Testis (tissue), 3 donors: ENCODE measurements around the gene RNF114. TPM values are rescaled to one million over a fixed set of nuclear protein-coding genes. Genes with fewer than 3 reads are reported as not detected.

Experiments used
- DNase-seq: peaks from one replicate; pipeline ENCODE4 v3.0.0-alpha.2; 2019
- H3K27ac ChIP-seq, 2 donors: fragments of 200-600 bp; sonication (generic); one replicate each; pipeline ENCODE4 v1.5.1; 2019
- H3K27me3 ChIP-seq: fragments of 200-600 bp; sonication (generic); one replicate; pipeline ENCODE4 v1.5.1; 2019
- H3K36me3 ChIP-seq: fragments of 200-600 bp; sonication (generic); one replicate; pipeline ENCODE4 v1.5.1; 2017; ENCODE audit warnings: low read depth; ENCODE audit errors: missing control alignments
- H3K4me1 ChIP-seq: fragments of 200-600 bp; sonication (generic); one replicate; pipeline ENCODE4 v1.5.1; 2019
- H3K4me3 ChIP-seq, 2 donors: fragments of 200-600 bp; sonication (generic); one replicate each; pipeline ENCODE4 v1.5.1; 2017 to 2019
- H3K9me3 ChIP-seq: fragments of 200-600 bp; sonication (generic); one replicate; pipeline ENCODE4 v1.5.1; 2017
- CTCF ChIP-seq, 3 experiments: fragments of 450-650 bp in 2 of 3; fragments of 200-600 bp in 1 of 3; sonication (generic) in 1 of 3; IDR thresholded peaks; one replicate each; pipeline ENCODE4 v1.5.1; 2016 to 2019; ENCODE audit warnings: antibody characterized with exemption in 3 of 3, mild to moderate bottlenecking in 2 of 3, moderate library complexity in 1 of 3
- POLR2A ChIP-seq: fragments of 450-650 bp; IDR thresholded peaks from one replicate; pipeline ENCODE4 v1.6.1; 2017; ENCODE audit warnings: antibody characterized with exemption, mild to moderate bottlenecking, moderate library complexity
- WGBS, 2 donors: methylation state at CpG; one replicate each; pipeline ENCODE4 v1.1.5; 2018; 5-methylcytosine and 5-hydroxymethylcytosine counted together
- intact Hi-C: fragments of 100-400 bp; cut with DNase I; formaldehyde crosslinking; loops from one replicate; pipeline ENCODE4 v1.15.1; 2023; ENCODE audit warnings: low total_unique reads
- polyA plus RNA-seq: library from polyadenylated mRNA; stranded (reverse); fragments of 350-450 nt; fragmentation: Illumina TruSeq; extraction: RNeasy Lipid Tissue Mini Kit (QIAGEN cat#74804); gene quantifications from one replicate; pipeline ENCODE4 v1.2.3, GENCODE V29; 2014; ENCODE audit warnings: low read depth, low replicate concordance; ENCODE audit not compliant: insufficient read depth
- total RNA-seq, 2 donors: library from RNA; depleted of rRNA; stranded (reverse); fragments of >200 nt; gene quantifications; one replicate each; pipeline ENCODE4 v1.2.3, GENCODE V29; 2016

RNF114 gene
- total and polyA plus RNA-seq, 3 donors from 2014 or later, result 472 to 531 (median 479) TPM

DNA sequence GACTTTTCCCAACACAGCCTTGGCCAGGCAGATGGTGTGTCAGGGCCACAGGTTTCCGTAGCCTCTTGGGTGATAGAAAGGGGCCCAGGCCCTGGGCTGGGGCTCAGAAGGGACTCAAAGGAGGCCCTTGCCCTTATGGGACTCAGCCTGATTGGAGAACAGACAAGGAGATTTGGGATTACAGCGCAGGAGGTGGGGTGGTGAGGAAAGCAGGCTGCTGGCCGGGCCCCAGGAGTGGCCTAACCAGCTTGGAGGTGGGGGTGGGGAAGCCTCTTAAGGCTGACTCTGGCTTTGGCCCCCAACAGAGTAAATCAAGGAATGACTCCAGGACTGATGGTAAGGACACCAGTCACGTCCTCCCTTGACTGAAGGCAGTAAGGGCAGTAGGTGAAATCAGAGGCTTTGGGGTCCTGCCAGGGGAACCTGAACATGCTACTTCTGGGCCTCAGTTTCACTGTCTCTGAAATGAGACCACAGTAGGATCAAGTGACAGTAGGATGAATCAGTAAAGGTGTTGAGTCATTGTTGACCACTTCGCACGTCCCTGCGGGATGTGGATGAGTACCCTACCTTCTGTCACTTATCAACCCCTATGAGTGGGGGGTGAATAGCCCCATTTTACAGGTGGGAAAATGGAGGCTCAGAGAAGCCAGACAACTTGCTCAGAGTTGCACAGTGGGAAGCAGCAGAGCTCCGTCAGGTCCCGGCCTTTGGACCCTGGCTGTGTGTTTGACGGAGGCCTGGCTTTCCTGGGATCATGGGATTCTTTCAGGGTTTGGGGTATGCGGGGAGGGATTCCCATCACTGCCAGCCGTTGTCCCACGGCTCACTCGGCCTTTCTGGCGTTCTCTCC is 51.0 kb downstream of the RNF114 start:
- peaks cover 43% of the 10 kb centered on the region for H3K4me1 ChIP-seq
- H3K9me3 ChIP-seq, result no peaks in the 10 kb centered on the region
- DNase-seq, result no peak
- WGBS, 2 donors, result 76 to 83% methylated on average over 9 to 15 of the region's 15 CpGs
- TF ChIP-seq CTCF (IDR thresholded peaks at IDR 0.05), result no peak
- no peak for TF ChIP-seq POLR2A
- H3K27ac ChIP-seq, result no peak overlapping the region
- no peaks in the 10 kb centered on the region for H3K27me3 ChIP-seq
- H3K4me3 ChIP-seq, result no peak overlapping the region
- H3K36me3 ChIP-seq, result no peaks in the 10 kb centered on the region
- intact Hi-C loops, result no loop called here

DNA sequence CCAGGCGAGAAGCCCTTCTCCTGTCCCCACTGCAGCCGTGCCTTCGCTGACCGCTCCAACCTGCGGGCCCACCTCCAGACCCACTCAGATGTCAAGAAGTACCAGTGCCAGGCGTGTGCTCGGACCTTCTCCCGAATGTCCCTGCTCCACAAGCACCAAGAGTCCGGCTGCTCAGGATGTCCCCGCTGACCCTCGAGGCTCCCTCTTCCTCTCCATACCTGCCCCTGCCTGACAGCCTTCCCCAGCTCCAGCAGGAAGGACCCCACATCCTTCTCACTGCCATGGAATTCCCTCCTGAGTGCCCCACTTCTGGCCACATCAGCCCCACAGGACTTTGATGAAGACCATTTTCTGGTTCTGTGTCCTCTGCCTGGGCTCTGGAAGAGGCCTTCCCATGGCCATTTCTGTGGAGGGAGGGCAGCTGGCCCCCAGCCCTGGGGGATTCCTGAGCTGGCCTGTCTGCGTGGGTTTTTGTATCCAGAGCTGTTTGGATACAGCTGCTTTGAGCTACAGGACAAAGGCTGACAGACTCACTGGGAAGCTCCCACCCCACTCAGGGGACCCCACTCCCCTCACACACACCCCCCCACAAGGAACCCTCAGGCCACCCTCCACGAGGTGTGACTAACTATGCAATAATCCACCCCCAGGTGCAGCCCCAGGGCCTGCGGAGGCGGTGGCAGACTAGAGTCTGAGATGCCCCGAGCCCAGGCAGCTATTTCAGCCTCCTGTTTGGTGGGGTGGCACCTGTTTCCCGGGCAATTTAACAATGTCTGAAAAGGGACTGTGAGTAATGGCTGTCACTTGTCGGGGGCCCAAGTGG is 51.9 kb downstream of the RNF114 start:
- TF ChIP-seq CTCF (IDR thresholded peaks at IDR 0.05), result no peak
- no peak for TF ChIP-seq POLR2A
- DNase-seq, result no peak
- no peak overlapping the region for H3K27ac ChIP-seq
- no peaks in the 10 kb centered on the region for H3K9me3 ChIP-seq
- H3K27me3 ChIP-seq, result no peaks in the 10 kb centered on the region
- no peak overlapping the region for H3K4me3 ChIP-seq
- intact Hi-C loops, result no loop called here
- WGBS, 2 donors, result 77 to 82% methylated on average over 8 to 18 of the region's 18 CpGs
- H3K4me1 ChIP-seq, result peaks cover 42% of the 10 kb centered on the region
- H3K36me3 ChIP-seq, result no peaks in the 10 kb centered on the region

DNA sequence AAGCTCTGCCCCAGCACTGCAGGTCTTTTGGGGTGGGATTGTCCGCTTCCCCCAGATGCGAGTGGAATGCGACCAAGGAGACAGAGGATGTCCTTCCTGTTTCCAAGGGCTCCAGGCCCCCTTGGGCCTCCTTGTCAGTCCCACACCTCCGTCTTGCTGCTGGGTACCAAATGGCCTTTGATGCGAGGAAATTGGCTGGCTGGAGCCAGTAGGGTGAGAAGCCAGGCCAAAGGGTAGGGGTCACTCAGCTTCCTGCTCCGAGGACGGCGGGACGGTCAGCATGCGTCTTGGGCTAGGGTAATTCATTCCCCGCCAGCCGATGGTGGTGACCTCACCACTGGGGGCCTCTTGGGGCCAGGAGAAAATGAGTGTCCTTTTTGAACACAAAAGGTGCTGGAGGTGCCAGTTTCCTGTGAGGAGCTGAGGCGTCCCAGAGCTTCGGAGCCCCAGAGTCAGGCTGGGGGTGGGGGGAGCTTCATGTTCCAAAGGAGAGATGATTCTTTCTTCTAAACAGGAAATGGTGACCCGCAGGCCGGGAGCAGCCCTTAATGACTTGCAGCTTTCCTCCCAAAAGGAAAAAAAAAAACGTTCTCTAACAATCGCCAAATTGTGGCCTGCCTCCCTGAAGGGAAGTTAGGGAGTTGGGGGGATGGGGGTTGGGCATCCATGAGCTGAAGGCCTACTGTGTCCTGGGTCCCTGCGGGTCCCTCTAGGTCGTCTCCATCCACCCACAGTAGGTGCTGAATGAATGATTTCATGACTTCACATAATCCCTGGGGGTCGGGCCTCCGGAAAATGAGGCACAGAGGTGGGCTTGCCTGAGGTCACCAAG is 53.3 kb downstream of the RNF114 start:
- H3K9me3 ChIP-seq, result no peaks in the 10 kb centered on the region
- no peak overlapping the region for H3K4me3 ChIP-seq
- peak overlapping the region; percentile 53 to 77 for H3K27ac ChIP-seq
- DNase-seq, result peak; percentile 79
- peaks cover 42% of the 10 kb centered on the region for H3K4me1 ChIP-seq
- WGBS, 2 donors, result 38 to 45% methylated on average over 15 to 22 of the region's 22 CpGs
- no peaks in the 10 kb centered on the region for H3K27me3 ChIP-seq
- intact Hi-C loops, result no loop called here
- H3K36me3 ChIP-seq, result no peaks in the 10 kb centered on the region
- no peak for TF ChIP-seq CTCF (IDR thresholded peaks at IDR 0.05)
- TF ChIP-seq POLR2A, result no peak

GRCh38 chr20:49990271-49990720 is 54.1 kb downstream of the RNF114 start:
- Histone ChIP-seq H3K27ac (peak overlapping the region; percentile 53 to 77), H3K4me3 (no peak overlapping the region), H3K4me1 (peaks cover 42% of the 10 kb centered on the region), H3K36me3 (no peaks in the 10 kb centered on the region), H3K27me3 (no peaks in the 10 kb centered on the region), H3K9me3 (no peaks in the 10 kb centered on the region)
- no peak for DNase-seq
- intact Hi-C loops, result no loop called here
- WGBS, 2 donors, result 38 to 44% methylated on average over 9 of the region's 9 CpGs
- TF ChIP-seq POLR2A, result no peak
- TF ChIP-seq CTCF (IDR thresholded peaks at IDR 0.05), result no peak
